ENCODE measurements around the gene ALDH3A2. TPM values are rescaled to one million over a fixed set of nuclear protein-coding genes. Genes with fewer than 3 reads are reported as not detected.

The ALDH3A2 gene
- total RNA-seq, 1 experiment from 2014 or later = 271 TPM

GRCh38 chr17:19618015-19618414 lies 30.5 kb upstream of the ALDH3A2 start:
- ChIA-PET CTCF (interaction anchor here (0.7 kb wide), 1 partner anchor 149 kb away, joined by 6 read pairs; no protein-coding TSS in a partner anchor), POLR2A (ENCODE audit: unreplicated experiment) (no interaction called here)
- no peak for DNase-seq
- Histone ChIP-seq H3K79me2 (ENCODE audit: low read depth) (no peaks in the 10 kb centered on the region), H3K4me2 (no peak overlapping the region), H4K20me1 (ENCODE audit: insufficient read depth) (no peaks in the 10 kb centered on the region), H3K27ac (no peak overlapping the region), H3K4me3 (no peak overlapping the region), H3K36me3 (ENCODE audit: low read depth) (0 out of 2 replicates have a peak, but pooled peaks cover 4% of the 10 kb centered on the region), H3K27me3 (ENCODE audit: insufficient read depth, low read depth) (no peaks in the 10 kb centered on the region), H2AFZ (no peak overlapping the region), H3K9me2 (ENCODE audit: insufficient read depth) (no peaks in the 10 kb centered on the region), H3K9me3 (ENCODE audit: insufficient read depth, low read depth) (peaks cover 41% of the 10 kb centered on the region), H3F3A (ENCODE audit: insufficient read depth, low read depth) (0 out of 2 replicates have a peak, but pooled peaks cover 3% of the 10 kb centered on the region), H3K4me1 (replicated peaks; ENCODE audit: insufficient read depth) (no peaks in the 10 kb centered on the region)
- intact Hi-C loops (cut with micrococcal nuclease; ENCODE audit: unreplicated experiment) = no loop called here
- TF ChIP-seq EZH2 (IDR thresholded peaks at IDR 0.05; ENCODE audit: low read depth) (no peak), CTCF (conservative IDR thresholded peaks at IDR 0.05) (no peak)
- BruUV-seq (replicated peaks) = no TSS peak

- CTCF ChIA-PET = no interaction called here
- POLR2A ChIA-PET (ENCODE audit: unreplicated experiment) = interaction anchor here (0.7 kb wide), 1 partner anchor 10 kb away, joined by 8 read pairs; no protein-coding TSS in a partner anchor
Measured at GRCh38 chr17:19619705-19620325, 28.7 kb upstream of the ALDH3A2 start.

DNA sequence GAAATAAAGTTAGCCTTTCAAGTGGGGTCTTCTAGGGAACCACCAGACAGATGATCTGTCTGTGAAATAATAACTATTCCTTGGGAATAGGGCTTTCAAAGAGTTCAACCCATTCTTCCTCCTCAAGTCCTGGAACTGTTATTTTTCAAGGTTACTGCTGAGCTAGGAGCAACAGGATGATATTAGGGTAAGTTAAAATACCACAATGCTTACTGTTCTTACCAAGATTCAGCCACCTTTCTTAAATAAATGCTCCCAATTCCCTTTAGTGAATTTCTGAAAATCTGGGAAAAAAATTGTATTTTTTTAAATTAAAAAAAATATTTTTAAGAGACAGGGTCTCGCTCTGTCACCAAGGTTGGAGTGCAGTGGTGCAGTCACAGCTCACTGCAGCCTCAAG lies 26.9 kb upstream of the ALDH3A2 start:
- Histone ChIP-seq H3K27ac (no peak overlapping the region), H2AFZ (no peak overlapping the region), H3K27me3 (ENCODE audit: insufficient read depth, low read depth) (no peaks in the 10 kb centered on the region), H3K4me1 (replicated peaks; ENCODE audit: insufficient read depth) (no peaks in the 10 kb centered on the region), H3K36me3 (ENCODE audit: low read depth) (0 out of 2 replicates have a peak, but pooled peaks cover 4% of the 10 kb centered on the region), H3K9me2 (ENCODE audit: insufficient read depth) (no peaks in the 10 kb centered on the region), H3K4me3 (no peak overlapping the region), H4K20me1 (ENCODE audit: insufficient read depth) (no peaks in the 10 kb centered on the region), H3F3A (ENCODE audit: insufficient read depth, low read depth) (no peaks in the 10 kb centered on the region; the same call in 1 of the 2 replicates), H3K4me2 (no peak overlapping the region), H3K9me3 (ENCODE audit: insufficient read depth, low read depth) (peaks cover 41% of the 10 kb centered on the region), H3K79me2 (ENCODE audit: low read depth) (no peaks in the 10 kb centered on the region)
- intact Hi-C loops (cut with micrococcal nuclease; ENCODE audit: unreplicated experiment) = no loop called here
- CTCF ChIA-PET = no interaction called here
- POLR2A ChIA-PET (ENCODE audit: unreplicated experiment) = no interaction called here
- BruUV-seq (replicated peaks) = no TSS peak
- TF ChIP-seq CTCF (conservative IDR thresholded peaks at IDR 0.05) (no peak), EZH2 (IDR thresholded peaks at IDR 0.05; ENCODE audit: low read depth) (no peak)
- no peak for DNase-seq

More at GRCh38 chr17:19619705-19620325, 28.7 kb upstream of the ALDH3A2 start:
- H4K20me1 ChIP-seq (ENCODE audit: insufficient read depth) = no peaks in the 10 kb centered on the region
- H3K9me3 ChIP-seq (ENCODE audit: insufficient read depth, low read depth) = peaks cover 41% of the 10 kb centered on the region
- H3K4me1 ChIP-seq (replicated peaks; ENCODE audit: insufficient read depth) = no peaks in the 10 kb centered on the region
- no peak overlapping the region for H2AFZ ChIP-seq
- no peaks in the 10 kb centered on the region for H3K9me2 ChIP-seq (ENCODE audit: insufficient read depth)
- no peak overlapping the region for H3K27ac ChIP-seq
- intact Hi-C loops (cut with micrococcal nuclease; ENCODE audit: unreplicated experiment) = no loop called here
- no TSS peak for BruUV-seq (replicated peaks)
- no peak for DNase-seq
- TF ChIP-seq CTCF (conservative IDR thresholded peaks at IDR 0.05) (no peak), EZH2 (IDR thresholded peaks at IDR 0.05; ENCODE audit: low read depth) (no peak)
- peaks cover 3% of the 10 kb centered on the region; the same call in 1 of the 2 replicates for H3F3A ChIP-seq (ENCODE audit: insufficient read depth, low read depth)
- H3K79me2 ChIP-seq (ENCODE audit: low read depth) = no peaks in the 10 kb centered on the region
- no peak overlapping the region for H3K4me2 ChIP-seq
- no peaks in the 10 kb centered on the region for H3K27me3 ChIP-seq (ENCODE audit: insufficient read depth, low read depth)
- H3K4me3 ChIP-seq = no peak overlapping the region
- 0 out of 2 replicates have a peak, but pooled peaks cover 4% of the 10 kb centered on the region for H3K36me3 ChIP-seq (ENCODE audit: low read depth)
